Measurements from ENCODE around the gene FAM13C.

The FAM13C gene

GRCh38 chr10:59372543-59372942 lies 10.2 kb upstream of the FAM13C start:
- Histone ChIP-seq H3K4me1 (no peaks in the 10 kb centered on the region), H3K4me3 (no peak overlapping the region), H3K36me3 (no peaks in the 10 kb centered on the region), H3K4me2 (no peak overlapping the region), H3K9me3 (replicated peaks in 1 of 11) (no peaks in the 10 kb centered on the region), H4K20me1 (no peaks in the 10 kb centered on the region), H3K27me3 (no peaks in the 10 kb centered on the region), H3K27ac (no peak overlapping the region), H3K9ac (no peak overlapping the region)
- TF ChIP-seq Cebpa-rat (IDR thresholded peaks at IDR 0.05): no peak

- no peaks in the 10 kb centered on the region for H3K36me3 ChIP-seq
- H3K27me3 ChIP-seq: peaks cover 19 to 25% (median 22%) of the 10 kb centered on the region in 11 experiments
- no peaks in the 10 kb centered on the region for H4K20me1 ChIP-seq
- H3K27ac ChIP-seq: no peak overlapping the region
- TF ChIP-seq Cebpa-rat (IDR thresholded peaks at IDR 0.05): no peak
- H3K4me1 ChIP-seq: peaks cover 0 to 6% (median 2%) of the 10 kb centered on the region in 10 experiments; a peak in 3 of 20 replicates
- no peak overlapping the region for H3K4me2 ChIP-seq
- no peak overlapping the region for H3K9ac ChIP-seq
- H3K4me3 ChIP-seq: no peak overlapping the region
- H3K9me3 ChIP-seq (replicated peaks in 1 of 11): no peaks in the 10 kb centered on the region
Observed at GRCh38 chr10:59366290-59366689, 3.9 kb upstream of the FAM13C start.

- TF ChIP-seq Cebpa-rat (IDR thresholded peaks at IDR 0.05): no peak
- H3K4me3 ChIP-seq: no peak overlapping the region
- no peak overlapping the region for H3K4me2 ChIP-seq
- peaks cover 0 to 6% (median 2%) of the 10 kb centered on the region in 10 experiments; a peak in 3 of 20 replicates for H3K4me1 ChIP-seq
- no peak overlapping the region for H3K27ac ChIP-seq
- H3K9ac ChIP-seq: no peak overlapping the region
- no peaks in the 10 kb centered on the region for H3K9me3 ChIP-seq (replicated peaks in 1 of 11)
- no peaks in the 10 kb centered on the region for H4K20me1 ChIP-seq
- H3K27me3 ChIP-seq: peaks cover 19 to 28% (median 22%) of the 10 kb centered on the region in 11 experiments
- no peaks in the 10 kb centered on the region for H3K36me3 ChIP-seq
Observed at GRCh38 chr10:59363446-59363958, 1.2 kb upstream of the FAM13C start.

GRCh38 chr10:59362959-59363381 lies 621 bp upstream of the FAM13C start:
- Histone ChIP-seq H4K20me1 (no peaks in the 10 kb centered on the region), H3K27ac (no peak overlapping the region), H3K4me3 (no peak overlapping the region), H3K4me1 (peaks cover 0 to 6% (median 2%) of the 10 kb centered on the region in 10 experiments; a peak in 3 of 20 replicates), H3K27me3 (peaks cover 19 to 28% (median 22%) of the 10 kb centered on the region in 11 experiments), H3K36me3 (no peaks in the 10 kb centered on the region), H3K9me3 (replicated peaks in 1 of 11) (no peaks in the 10 kb centered on the region), H3K9ac (no peak overlapping the region), H3K4me2 (0 out of 22 replicates have a peak overlapping the region, but pooled peaks of 1 of the 11 experiments have one; percentile 81)
- no peak for TF ChIP-seq Cebpa-rat (IDR thresholded peaks at IDR 0.05)

GRCh38 chr10:59361663-59362143 lies 646 bp downstream of the FAM13C start:
- H3K9me3 ChIP-seq (replicated peaks in 1 of 11): no peaks in the 10 kb centered on the region
- no peak overlapping the region for H3K9ac ChIP-seq
- TF ChIP-seq Cebpa-rat (IDR thresholded peaks at IDR 0.05): no peak
- no peak overlapping the region for H3K27ac ChIP-seq
- no peak overlapping the region for H3K4me3 ChIP-seq
- H3K27me3 ChIP-seq: peaks cover 19 to 28% (median 22%) of the 10 kb centered on the region in 11 experiments
- no peaks in the 10 kb centered on the region for H4K20me1 ChIP-seq
- H3K4me2 ChIP-seq: peak overlapping the region in 3 of 11 experiments; percentile 60 to 75 (median 60); a peak in 3 of 22 replicates
- no peaks in the 10 kb centered on the region for H3K36me3 ChIP-seq
- H3K4me1 ChIP-seq: peaks cover 0 to 6% (median 2%) of the 10 kb centered on the region in 10 experiments; a peak in 3 of 20 replicates

- no peak for TF ChIP-seq Cebpa-rat (IDR thresholded peaks at IDR 0.05)
- Histone ChIP-seq H3K27ac (no peak overlapping the region), H3K4me3 (no peak overlapping the region), H4K20me1 (no peaks in the 10 kb centered on the region), H3K36me3 (no peaks in the 10 kb centered on the region), H3K4me1 (peaks cover 0 to 6% (median 2%) of the 10 kb centered on the region in 10 experiments; a peak in 3 of 20 replicates), H3K9me3 (replicated peaks in 1 of 11) (no peaks in the 10 kb centered on the region), H3K9ac (no peak overlapping the region), H3K4me2 (no peak overlapping the region), H3K27me3 (peaks cover 19 to 28% (median 22%) of the 10 kb centered on the region in 11 experiments)
Observed at GRCh38 chr10:59360605-59361405, 1.5 kb downstream of the FAM13C start.

GRCh38 chr10:59358576-59358975 lies 3.8 kb downstream of the FAM13C start:
- Histone ChIP-seq H3K36me3 (no peaks in the 10 kb centered on the region), H3K9me3 (replicated peaks in 1 of 11) (no peaks in the 10 kb centered on the region), H3K4me3 (no peak overlapping the region), H3K4me1 (peaks cover 0 to 6% (median 2%) of the 10 kb centered on the region in 10 experiments; a peak in 3 of 20 replicates), H4K20me1 (no peaks in the 10 kb centered on the region), H3K27me3 (peaks cover 17 to 25% (median 20%) of the 10 kb centered on the region in 11 experiments), H3K4me2 (no peak overlapping the region), H3K27ac (no peak overlapping the region), H3K9ac (no peak overlapping the region)
- TF ChIP-seq Cebpa-rat (IDR thresholded peaks at IDR 0.05): no peak

- Histone ChIP-seq H3K9ac (no peak overlapping the region), H3K36me3 (no peaks in the 10 kb centered on the region)
- TF ChIP-seq Cebpa-rat (IDR thresholded peaks at IDR 0.05): no peak
Observed at GRCh38 chr10:59354434-59354833, 7.9 kb downstream of the FAM13C start.

GRCh38 chr10:59350558-59350957 lies 11.8 kb downstream of the FAM13C start:
- Histone ChIP-seq H3K27ac (no peak overlapping the region), H3K4me3 (no peak overlapping the region), H3K4me2 (no peak overlapping the region), H3K9me3 (replicated peaks in 1 of 11) (no peaks in the 10 kb centered on the region), H3K27me3 (no peaks in the 10 kb centered on the region), H4K20me1 (no peaks in the 10 kb centered on the region), H3K36me3 (no peaks in the 10 kb centered on the region), H3K4me1 (no peaks in the 10 kb centered on the region), H3K9ac (no peak overlapping the region)
- no peak for TF ChIP-seq Cebpa-rat (IDR thresholded peaks at IDR 0.05)

More at GRCh38 chr10:59354434-59354833, 7.9 kb downstream of the FAM13C start:
- no peaks in the 10 kb centered on the region for H4K20me1 ChIP-seq
- no peak overlapping the region for H3K4me3 ChIP-seq
- no peaks in the 10 kb centered on the region for H3K27me3 ChIP-seq
- no peak overlapping the region for H3K4me2 ChIP-seq
- H3K27ac ChIP-seq: no peak overlapping the region
- no peaks in the 10 kb centered on the region for H3K9me3 ChIP-seq (replicated peaks in 1 of 11)
- H3K4me1 ChIP-seq: no peaks in the 10 kb centered on the region

Data from BLaER1 treated with 17β-estradiol and CSF1 and Interleukin-3, amounts not matched to agents 10 nM and 100 nM (cell line).